Lower leg skin (tissue), 4 donors: ENCODE measurements around the gene AGPAT4. TPM values are rescaled to one million over a fixed set of nuclear protein-coding genes. Genes with fewer than 3 reads are reported as not detected.

Source experiments
- DNase-seq, 2 donors: peaks; one replicate each; pipeline ENCODE4 v3.0.0-alpha.2; 2019; ENCODE audit warnings: low spot score in 2 of 2
- H3K4me3 ChIP-seq: fragments of 200-600 bp; sonication (generic); 2 replicates; pipeline ENCODE4 v1.5.1; 2017; ENCODE audit warnings: mild to moderate bottlenecking, low read depth; ENCODE audit not compliant: poor library complexity, severe bottlenecking
- POLR2A ChIP-seq, 2 donors: fragments of 450-650 bp; IDR thresholded peaks; one replicate each; pipeline ENCODE4 v1.6.1; 2016 to 2017; ENCODE audit warnings: antibody characterized with exemption in 2 of 2, mild to moderate bottlenecking in 1 of 2, moderate library complexity in 1 of 2
- WGBS, 2 donors: methylation state at CpG; one replicate each; pipeline ENCODE4 v1.1.5; 2018; 5-methylcytosine and 5-hydroxymethylcytosine counted together
- intact Hi-C: fragments of 100-400 bp; cut with DNase I; formaldehyde crosslinking; loops from one replicate; pipeline ENCODE4 v1.15.0; 2023; ENCODE audit warnings: low total_unique reads
- total RNA-seq, 4 donors: library from RNA; depleted of rRNA; stranded (reverse); fragments of >200 nt; gene quantifications; one replicate each; pipeline ENCODE4 v1.1.0, GENCODE V29; 2016
- TF ChIP-seq, protein P1 (sequence below), 3 donors: fragments of 450-650 bp; IDR thresholded peaks; one replicate each; pipeline ENCODE4 v1.5.1; 2016; ENCODE audit warnings: antibody characterized with exemption in 3 of 3, mild to moderate bottlenecking in 3 of 3, moderate library complexity in 2 of 3

AGPAT4 gene
- total RNA-seq, 4 donors from 2014 or later = 0.44 to 2.0 (median 1.2) TPM

DNA sequence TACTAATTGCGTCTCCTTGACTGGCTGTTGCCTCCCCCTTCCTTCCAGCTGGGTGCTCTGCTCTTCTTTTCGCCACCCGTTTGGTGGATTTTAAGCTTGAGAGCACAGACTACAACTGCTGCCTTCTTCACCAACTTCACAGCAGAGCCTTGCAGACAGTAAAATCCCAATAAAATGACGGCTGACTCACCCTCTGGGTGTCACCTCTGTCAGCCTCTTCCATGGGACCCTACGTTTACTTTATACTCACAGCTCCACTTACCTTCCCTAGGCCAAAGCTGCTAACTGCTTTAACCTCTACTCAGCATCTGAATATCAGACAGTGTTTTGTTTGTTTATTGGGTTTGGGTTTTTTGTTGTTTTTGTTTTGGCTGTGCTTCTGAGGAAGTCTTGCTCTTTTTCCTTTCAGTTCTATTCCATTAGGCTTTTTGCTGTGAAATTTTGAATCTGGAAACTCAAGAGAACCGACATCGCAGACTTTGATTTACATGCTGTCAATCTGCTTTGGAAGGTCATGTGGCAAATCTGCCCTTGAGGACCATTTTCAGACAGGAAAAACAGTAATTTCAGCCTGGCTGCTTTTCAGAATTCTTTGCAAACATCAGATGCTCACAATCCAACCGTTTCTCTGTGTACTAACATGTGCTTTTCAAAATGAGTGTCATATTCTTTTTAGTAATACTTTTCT, 2.4 kb downstream of the AGPAT4 start:
- TF ChIP-seq POLR2A (IDR thresholded peaks at IDR 0.05) = no peak
- TF ChIP-seq, protein P1, sequence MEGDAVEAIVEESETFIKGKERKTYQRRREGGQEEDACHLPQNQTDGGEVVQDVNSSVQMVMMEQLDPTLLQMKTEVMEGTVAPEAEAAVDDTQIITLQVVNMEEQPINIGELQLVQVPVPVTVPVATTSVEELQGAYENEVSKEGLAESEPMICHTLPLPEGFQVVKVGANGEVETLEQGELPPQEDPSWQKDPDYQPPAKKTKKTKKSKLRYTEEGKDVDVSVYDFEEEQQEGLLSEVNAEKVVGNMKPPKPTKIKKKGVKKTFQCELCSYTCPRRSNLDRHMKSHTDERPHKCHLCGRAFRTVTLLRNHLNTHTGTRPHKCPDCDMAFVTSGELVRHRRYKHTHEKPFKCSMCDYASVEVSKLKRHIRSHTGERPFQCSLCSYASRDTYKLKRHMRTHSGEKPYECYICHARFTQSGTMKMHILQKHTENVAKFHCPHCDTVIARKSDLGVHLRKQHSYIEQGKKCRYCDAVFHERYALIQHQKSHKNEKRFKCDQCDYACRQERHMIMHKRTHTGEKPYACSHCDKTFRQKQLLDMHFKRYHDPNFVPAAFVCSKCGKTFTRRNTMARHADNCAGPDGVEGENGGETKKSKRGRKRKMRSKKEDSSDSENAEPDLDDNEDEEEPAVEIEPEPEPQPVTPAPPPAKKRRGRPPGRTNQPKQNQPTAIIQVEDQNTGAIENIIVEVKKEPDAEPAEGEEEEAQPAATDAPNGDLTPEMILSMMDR (IDR thresholded peaks at IDR 0.05) = no peak
- WGBS, 2 donors = 62 to 73% methylated on average over 8 of the region's 8 CpGs
- H3K4me3 ChIP-seq = no peak overlapping the region
- intact Hi-C loops = no loop called here
- DNase-seq = no peak

DNA sequence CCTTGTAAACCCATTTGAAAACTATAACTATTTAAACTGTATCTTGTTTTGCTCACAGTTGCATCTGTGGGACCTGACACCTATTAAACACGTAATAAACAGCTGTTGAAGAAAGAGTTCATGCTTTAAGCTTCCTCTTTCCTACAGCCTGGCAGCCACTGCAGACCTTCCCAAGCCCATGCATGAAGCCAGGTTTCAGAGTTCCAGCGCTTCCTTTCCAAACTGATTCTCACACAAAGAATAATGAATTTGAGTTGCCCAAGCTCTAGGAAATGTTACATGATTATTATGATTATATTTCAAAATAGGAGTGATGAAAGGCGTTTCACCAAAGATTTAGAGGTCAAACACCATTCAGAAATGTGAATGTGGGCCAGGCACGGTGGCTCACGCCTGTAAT, 3.7 kb downstream of the AGPAT4 start:
- TF ChIP-seq, protein P1 (IDR thresholded peaks at IDR 0.05) = no peak
- TF ChIP-seq POLR2A (IDR thresholded peaks at IDR 0.05) = no peak
- intact Hi-C loops = no loop called here
- H3K4me3 ChIP-seq = no peak overlapping the region
- DNase-seq = no peak
- 90 to 94% methylated on average over 5 of the region's 5 CpGs for WGBS, 2 donors

DNA sequence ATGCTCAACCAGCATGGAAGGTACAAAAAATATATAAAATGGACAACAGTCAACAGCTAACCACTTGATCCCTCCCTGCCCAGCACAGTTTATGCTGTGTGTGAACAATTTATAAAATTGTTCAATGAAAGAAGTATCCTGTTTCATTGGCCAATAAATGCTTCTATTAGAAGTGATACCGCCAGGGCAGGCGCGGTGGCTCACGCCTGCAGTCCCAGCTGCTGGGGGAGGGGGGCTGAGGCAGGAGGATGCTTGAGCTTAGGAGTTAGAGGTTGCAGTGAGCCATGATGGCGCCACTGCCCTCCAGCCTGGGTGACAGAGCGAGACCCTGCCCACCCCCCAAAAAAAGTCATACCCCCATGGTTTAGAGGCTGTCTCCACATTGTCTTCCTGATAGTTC, 4.6 kb downstream of the AGPAT4 start:
- no peak overlapping the region for H3K4me3 ChIP-seq
- intact Hi-C loops = no loop called here
- WGBS, 2 donors = 96 to 98% methylated on average over 6 of the region's 6 CpGs
- TF ChIP-seq, protein P1 (IDR thresholded peaks at IDR 0.05) = no peak
- DNase-seq = no peak

DNA sequence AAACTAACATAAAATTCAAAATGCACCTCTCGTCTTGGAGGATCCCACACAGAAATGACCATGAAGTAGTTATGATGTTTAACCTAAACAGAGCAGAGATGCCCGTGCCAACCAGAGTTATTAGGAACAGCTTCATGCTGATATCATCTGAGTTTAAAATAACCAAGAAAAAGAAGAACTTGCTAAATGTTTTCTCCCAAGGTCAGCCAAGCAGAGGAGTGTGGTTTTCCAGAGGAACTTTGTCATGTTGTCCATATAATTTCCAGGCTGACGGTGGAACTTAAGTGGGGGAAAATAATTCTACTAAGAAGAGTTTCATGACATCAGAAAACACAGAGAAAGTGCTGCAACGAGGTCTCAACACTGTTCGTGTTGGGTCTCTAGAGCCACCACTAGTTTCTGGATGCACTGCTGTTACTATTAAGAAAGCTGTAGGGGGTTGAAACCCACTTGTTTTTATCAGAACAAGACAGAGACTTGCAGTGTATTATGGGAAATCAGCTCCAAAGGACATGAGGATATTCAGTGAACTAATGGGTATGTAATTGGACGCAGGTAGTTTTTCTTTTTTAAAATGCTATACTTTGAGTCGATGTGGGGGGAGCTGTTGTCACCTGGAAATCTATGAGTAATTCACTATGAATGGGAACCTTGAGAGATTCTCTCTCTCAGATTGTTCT, 5.2 kb downstream of the AGPAT4 start:
- DNase-seq = no peak
- WGBS, 2 donors = 80 to 84% methylated on average over 7 of the region's 7 CpGs
- TF ChIP-seq, protein P1 (IDR thresholded peaks at IDR 0.05) = no peak
- no peak for TF ChIP-seq POLR2A (IDR thresholded peaks at IDR 0.05)
- no peak overlapping the region for H3K4me3 ChIP-seq
- intact Hi-C loops = no loop called here

DNA sequence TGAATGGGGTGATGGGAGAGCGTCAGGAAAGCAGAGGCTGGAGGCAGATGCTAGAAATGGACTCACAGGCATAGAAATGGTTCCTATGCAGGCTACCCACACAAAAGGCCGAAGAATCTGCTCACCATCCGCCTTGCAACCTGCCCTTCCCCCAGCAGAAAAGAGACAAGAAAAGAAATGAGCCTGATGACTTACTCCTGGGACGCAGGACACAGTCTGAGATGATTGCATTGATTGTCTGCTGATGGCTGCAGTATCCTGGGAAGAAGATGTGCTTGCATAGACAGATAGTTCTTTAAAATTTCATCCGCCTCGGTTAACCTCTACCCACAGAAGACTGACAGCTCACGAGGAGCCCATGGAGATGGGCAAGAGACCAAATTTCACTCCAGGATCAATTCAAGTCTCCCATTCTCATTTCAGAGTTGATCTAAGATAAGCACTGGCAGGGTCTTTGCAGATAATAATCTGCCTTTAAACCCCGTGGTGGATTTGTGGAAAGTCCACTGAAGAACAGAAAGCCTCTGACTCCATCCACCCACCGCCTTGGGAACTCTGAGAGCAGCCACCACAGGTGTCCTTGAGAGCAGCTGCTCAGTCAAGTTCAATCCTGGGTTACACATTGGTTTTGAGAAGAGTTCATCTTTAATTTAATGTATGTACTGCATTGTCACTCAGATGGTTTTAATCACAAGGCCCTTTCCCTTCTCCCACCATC, 7.2 kb downstream of the AGPAT4 start:
- no peak for TF ChIP-seq POLR2A (IDR thresholded peaks at IDR 0.05)
- TF ChIP-seq, protein P1 (IDR thresholded peaks at IDR 0.05) = no peak
- intact Hi-C loops = no loop called here
- WGBS, 2 donors = 85 to 93% methylated on average over 9 of the region's 9 CpGs
- DNase-seq = no peak
- no peak overlapping the region for H3K4me3 ChIP-seq
